GM13977 (cell line): ENCODE results near the gene C18orf63.

Experiments
- DNase-seq: peaks from one replicate; pipeline ENCODE4 v3.0.0; 2012; ENCODE audit warnings: low spot score
- in situ Hi-C: fragments of 300-500 bp; cut with MboI; formaldehyde crosslinking; loops from one replicate; pipeline ENCODE4 v1.12.0; 2022; ENCODE audit warnings: low sequenced_read_pairs, low pct_unique_long_range_greater_than_20kb, mixed read lengths, inconsistent platforms; ENCODE audit not compliant: unreplicated experiment
- TF ChIP-seq, protein P1 (sequence below): IDR thresholded peaks from 2 replicates; pipeline ENCODE4 v1.5.1; 2012; ENCODE audit warnings: mild to moderate bottlenecking, control low read depth; ENCODE audit not compliant: insufficient read depth; ENCODE audit errors: extremely low read depth, missing control alignments

The C18orf63 gene

GRCh38 chr18:74378179-74378682 lies 62.6 kb downstream of the C18orf63 start:
- DNase-seq, result peak; percentile 25
- TF ChIP-seq, protein P1, sequence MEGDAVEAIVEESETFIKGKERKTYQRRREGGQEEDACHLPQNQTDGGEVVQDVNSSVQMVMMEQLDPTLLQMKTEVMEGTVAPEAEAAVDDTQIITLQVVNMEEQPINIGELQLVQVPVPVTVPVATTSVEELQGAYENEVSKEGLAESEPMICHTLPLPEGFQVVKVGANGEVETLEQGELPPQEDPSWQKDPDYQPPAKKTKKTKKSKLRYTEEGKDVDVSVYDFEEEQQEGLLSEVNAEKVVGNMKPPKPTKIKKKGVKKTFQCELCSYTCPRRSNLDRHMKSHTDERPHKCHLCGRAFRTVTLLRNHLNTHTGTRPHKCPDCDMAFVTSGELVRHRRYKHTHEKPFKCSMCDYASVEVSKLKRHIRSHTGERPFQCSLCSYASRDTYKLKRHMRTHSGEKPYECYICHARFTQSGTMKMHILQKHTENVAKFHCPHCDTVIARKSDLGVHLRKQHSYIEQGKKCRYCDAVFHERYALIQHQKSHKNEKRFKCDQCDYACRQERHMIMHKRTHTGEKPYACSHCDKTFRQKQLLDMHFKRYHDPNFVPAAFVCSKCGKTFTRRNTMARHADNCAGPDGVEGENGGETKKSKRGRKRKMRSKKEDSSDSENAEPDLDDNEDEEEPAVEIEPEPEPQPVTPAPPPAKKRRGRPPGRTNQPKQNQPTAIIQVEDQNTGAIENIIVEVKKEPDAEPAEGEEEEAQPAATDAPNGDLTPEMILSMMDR, result no peak
- in situ Hi-C loops, result no loop called here

GRCh38 chr18:74380916-74381315 lies 65.3 kb downstream of the C18orf63 start:
- TF ChIP-seq, protein P1, result no peak
- in situ Hi-C loops, result no loop called here
- no peak for DNase-seq

- in situ Hi-C loops, result no loop called here
- no peak for DNase-seq
- TF ChIP-seq, protein P1, result no peak
Observed at GRCh38 chr18:74381621-74382295, 66.1 kb downstream of the C18orf63 start.

- in situ Hi-C loops, result no loop called here
Observed at GRCh38 chr18:74382481-74383017, 66.9 kb downstream of the C18orf63 start.

DNA sequence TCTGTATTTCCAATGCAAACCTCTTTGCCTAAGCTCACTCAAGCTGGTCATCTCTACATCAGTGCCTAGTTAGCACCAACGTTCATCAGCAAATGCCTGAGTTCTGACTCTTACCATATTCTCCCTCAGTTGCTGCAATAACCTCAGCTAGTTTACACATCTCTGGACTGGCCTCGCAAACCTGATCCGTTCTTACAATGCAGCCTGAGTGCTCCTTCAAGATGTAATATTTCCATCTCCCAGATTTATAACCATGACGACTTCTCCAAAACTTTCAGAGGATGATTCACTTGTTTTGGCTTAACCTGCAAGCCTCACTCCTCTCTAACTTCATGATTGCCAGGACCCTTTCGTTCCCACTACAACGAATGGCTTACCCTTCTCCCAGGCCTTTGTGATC lies 71.7 kb downstream of the C18orf63 start:
- TF ChIP-seq, protein P1, result no peak
- DNase-seq, result no peak
- in situ Hi-C loops, result no loop called here

More at GRCh38 chr18:74382481-74383017, 66.9 kb downstream of the C18orf63 start:
- DNase-seq, result no peak
- TF ChIP-seq, protein P1, result no peak

- no peak for DNase-seq
- TF ChIP-seq, protein P1, result no peak
- in situ Hi-C loops, result no loop called here
Observed at GRCh38 chr18:74388227-74388626, 72.6 kb downstream of the C18orf63 start.
